HL-60/S4 (cell line): Measurements from ENCODE around the gene HSP90AA1.
"Not testable (repeated sequence)": the region's sequence is repeated elsewhere in the genome, so short reads cannot be mapped to it uniquely, and the experiment has no call there.

Source experiments
- in situ Hi-C: fragments of 300-500 bp; cut with MboI; formaldehyde crosslinking; loops from 2 replicates; pipeline ENCODE4 v1.14.3; 2022; ENCODE audit warnings: low sequenced_read_pairs

The HSP90AA1 gene

DNA sequence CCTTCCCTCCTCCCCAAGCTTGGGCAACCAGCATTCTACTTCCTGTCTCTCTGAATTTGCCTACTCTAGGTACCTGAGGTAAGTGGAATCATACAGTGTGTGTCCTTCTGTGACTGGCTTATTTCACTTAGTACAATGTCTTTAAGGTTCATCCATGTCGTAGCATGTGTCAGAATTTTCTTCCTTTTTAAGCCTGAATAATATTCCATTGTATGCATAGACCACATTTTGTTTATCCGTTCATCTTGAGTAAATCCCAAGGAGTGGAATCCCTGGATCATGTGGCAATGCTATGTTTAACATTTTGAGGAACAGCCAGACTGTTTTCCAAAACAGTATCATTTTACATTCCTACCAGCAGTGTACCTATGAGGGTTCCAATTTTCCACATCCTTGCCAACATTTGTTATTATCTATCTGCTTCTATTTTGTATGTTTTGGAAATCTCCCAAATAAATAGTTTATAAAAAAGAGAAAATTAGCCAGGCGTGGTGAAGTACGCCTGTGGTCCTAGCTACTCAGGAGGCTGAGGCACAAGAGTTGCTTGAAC lies 12.4 kb downstream of the HSP90AA1 start:
- in situ Hi-C loops, result no loop called here

DNA sequence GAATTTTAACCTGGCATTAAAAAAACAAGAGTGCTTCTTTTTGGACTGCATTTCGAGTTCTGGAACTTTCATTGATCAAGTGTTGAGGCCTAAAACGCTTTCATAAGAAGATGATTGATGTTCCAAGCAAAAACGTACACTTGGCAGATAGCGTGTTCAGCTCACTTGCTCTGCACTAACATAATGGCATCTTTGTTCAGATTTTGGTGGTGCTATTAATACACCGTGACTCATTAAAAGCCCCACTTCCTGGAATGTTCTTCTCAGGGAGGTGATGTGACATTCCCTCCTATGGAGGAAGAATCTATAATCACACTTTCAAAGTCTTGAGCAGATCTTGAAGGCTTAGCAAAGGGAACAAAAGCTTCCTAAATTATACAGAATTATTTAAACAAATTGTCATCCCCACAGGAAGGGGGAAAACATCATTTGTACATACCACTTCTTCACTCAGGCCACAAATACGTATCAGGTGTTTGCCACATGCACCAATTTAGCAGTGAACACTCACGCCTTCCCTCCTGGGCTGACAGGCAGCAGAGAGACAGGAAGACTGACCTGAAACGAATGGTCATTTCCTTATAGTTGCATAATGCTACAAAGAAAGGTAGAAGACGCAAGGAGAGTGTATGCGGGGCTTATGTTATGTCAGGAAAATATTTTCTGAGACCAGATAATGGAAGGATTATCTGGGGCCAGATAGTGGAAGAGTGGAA lies 15.4 kb downstream of the HSP90AA1 start:
- in situ Hi-C loops, result no loop called here

DNA sequence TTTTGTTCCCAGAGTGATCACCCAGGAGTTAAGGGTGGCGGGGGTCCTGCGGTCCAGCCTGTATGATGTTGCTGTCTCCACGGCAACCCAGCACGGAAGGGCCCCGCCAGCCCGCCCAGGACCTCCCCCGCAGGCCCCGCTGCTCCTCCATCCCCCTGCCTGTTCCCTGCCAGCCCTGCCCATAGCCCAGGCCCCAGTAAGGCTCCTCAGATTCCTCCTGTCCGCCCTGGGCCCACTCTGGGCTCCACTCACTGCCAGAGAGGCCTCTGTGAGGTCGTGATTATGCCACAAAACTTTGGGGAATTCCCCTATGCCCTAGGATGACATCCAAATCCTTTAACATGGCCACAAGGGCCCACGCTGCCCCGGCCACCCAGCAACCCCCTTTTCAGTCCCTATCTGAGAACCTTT lies 20.8 kb downstream of the HSP90AA1 start:
- in situ Hi-C loops, result no loop called here

DNA sequence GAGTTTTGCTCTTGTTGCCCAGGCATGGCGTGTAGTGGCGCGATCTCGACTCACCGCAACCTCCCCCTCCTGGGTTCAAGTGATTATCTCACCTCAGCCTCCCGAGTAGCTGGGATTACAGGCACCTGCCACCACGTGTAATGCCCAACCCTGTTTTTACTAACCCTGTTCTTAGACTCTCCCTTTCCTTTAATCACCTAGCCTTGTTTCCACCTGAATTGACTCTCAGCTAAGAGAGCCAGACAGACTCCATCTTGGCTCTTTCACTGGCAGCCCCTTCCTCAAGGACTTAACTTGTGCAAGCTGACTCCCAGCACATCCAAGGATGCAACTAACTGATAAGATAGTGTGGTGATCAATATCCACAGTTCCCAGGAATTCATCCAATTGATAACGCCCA lies 22.3 kb downstream of the HSP90AA1 start:
- in situ Hi-C loops, result not testable (repeated sequence)

DNA sequence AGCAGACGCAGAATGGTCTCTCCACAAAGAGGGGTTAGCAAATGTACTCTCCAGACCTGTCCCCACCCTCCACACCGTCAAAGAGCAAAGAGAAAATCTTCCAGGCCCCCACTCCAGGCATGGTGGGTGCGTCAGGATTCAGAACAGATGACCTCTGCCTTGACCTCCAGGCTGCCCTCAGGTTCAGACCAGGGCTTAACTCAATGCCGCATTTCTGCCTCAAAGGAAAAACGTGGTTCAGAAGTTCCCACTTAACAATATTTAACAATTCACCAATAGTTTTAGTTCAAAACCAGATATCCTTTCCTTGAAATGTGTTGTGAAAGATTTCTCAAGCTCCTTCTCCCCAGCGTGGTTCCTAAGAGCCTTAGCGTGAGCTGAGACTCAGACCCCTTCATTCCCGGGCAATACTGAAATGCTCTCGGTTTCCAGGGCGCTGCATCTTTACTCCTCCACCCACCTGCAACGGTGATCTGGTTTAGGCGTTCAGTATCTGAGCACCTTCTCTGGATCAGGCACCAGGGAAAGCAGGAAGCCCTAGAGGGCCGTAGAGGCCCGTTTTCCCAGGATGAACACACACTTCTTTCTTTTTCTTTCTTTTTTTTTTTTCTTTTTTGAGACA lies 22.9 kb downstream of the HSP90AA1 start:
- in situ Hi-C loops, result no loop called here

DNA sequence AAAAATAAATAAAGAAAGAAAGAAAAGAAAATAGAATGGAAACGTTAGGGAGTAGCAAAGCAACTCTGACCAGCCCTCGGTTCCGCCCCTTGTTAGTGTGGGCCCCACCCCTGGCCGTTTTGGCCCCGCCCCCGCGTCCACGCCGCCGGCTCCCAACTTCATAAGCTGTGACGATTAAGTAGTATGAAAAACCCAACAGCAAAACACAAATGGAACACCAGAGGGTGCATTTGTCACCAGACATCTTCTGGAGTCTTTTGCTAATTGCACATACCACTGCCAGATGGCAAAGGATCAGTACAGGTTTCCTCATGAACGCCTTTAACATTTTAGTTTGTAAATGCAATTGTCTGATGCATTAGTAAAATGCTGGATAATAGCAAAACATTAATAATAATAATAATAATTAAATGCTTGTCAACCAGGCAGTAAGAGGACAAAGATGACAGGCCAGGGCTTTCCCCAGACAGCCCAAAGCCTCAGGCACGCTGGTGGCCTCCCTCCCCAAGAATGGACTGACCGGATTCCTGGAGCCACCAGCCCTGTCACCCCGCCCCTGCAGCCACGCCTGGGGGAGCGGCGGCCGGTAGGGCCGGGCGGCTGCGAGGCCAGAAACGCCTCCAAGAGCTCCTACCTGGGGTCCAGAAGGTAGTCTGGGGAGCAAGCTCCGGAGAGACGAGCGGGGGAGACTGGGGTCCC lies 23.6 kb downstream of the HSP90AA1 start:
- in situ Hi-C loops, result no loop called here

DNA sequence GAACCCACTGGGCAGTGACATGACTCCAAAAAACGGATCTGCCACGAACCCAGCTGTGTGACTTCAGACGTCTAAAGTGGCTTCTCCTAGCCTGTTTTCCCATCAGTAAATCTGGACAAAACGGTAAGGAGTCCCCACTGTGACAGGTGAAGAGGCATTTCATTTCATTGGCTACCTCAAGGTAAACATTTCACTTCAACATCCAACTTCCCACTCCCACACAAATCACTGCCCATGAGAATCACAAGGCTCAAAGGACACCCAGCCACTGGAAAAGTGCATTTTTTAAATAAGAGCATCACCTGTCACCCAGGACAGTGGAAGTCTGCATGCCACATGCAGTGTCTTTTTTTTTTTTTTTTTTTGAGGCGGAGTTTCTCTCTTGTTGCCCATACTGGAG lies 27.9 kb downstream of the HSP90AA1 start:
- in situ Hi-C loops, result no loop called here

DNA sequence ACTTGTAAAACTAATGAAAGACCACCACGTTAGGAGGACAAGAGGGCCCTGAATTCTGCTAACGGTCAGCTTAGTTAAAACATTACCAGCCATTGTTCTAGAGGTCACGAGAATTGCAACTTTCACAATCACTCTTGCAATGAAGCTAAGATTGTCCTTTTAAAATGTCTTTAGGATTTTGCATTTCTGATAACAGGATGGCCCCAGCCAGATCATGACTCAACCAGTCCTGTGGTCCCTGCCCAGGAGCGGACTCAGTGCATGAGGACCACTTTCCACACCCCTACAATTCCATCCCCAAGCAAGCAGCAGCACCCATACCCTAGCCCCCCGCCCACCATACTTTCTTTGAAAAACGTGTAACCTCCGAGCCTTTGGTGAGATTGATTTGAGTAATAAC lies 28.7 kb downstream of the HSP90AA1 start:
- in situ Hi-C loops, result no loop called here

DNA sequence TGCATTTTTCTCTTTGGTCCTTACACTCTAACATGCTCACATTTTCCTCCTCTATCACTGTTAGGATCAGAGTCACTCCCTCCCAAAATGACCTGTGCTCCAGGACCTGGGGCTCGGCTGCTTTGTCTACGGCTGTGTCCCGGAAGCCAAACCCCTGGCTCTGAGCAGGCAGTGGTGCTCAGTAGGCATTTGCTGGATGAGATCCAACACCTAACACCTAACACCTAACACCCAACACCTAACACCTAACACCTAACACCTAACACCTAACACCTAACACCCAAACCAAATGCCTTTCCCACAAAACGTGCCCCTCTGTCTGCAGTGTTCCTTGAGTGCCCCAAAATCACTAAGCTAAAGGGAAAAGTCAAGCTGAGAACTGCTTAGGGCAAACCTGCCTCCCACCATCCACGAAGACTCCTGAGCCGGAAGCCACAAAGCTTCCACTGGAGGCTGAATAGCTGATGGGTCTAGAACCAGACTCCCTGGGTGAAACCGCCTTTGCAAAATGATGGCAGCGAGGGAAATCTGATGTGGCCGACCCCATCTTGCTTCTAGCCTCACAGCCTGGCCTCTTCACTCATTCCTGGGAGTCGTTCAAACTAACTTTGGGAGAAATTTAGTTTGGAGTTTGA lies 29.2 kb downstream of the HSP90AA1 start:
- in situ Hi-C loops, result no loop called here

DNA sequence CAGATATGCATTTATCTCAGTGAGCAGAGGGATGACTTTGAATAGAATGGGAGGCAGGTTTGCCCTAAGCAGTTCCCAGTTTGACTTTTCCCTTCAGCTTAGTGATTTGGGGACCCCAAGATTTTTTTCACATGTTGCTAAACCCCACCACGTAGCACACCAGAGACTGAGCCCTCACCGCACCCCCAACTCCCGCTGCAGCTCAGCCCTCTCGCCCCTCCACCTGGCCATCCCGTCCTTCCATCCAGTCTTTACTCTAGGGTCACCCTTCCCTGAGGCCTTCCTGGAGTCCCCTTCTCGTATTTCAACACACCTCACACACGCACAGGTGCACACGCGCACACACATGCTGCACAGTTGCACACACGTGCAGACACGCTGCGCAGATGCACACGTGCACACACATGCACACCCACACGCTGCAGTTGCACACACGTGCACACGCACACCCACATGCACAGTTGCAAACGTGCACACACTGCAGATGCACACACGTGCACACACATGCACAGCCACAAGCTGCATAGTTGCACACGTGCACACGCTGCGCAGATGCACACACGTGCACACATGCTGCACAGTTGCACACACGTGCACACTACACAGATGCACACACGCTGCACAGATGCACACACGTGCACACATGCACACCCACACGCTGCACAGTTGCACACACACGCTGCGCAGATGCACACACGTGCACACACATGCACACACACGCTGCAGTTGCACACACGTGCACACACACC lies 30.0 kb downstream of the HSP90AA1 start:
- in situ Hi-C loops, result no loop called here

DNA sequence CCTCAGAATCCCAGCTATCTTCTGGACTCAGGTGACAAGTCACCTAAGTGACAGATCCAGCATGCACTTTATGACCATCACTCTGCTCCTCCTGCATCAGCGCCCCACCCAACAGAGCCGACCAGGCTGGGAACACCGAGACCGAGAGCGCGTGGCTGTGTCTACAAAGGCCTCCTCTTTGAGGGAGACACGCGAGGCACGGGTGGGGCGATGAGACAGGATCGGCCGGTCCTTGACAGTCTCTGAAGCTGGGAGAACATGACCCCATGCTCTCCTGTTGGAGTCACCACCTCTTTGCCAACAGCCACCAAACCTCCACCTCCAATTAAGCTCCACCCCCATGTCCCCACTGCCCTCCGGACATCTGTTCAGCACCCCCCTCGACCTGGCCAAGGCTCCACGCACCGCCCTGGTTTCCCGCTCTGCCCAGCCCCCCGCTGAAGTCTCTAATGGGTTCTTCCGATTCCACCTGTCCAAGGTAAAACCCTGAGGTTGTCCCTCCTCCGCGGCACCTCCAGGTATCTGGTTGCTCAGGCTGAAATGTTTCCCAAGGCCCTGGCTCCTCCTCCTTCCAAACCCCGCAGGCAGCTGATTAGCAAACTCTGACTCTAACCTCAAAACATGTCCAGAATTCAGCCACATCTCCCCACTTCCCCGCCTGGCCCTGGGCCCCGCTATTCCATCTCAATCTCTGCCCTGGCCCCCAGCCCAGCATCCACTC lies 31.5 kb downstream of the HSP90AA1 start:
- in situ Hi-C loops, result no loop called here

DNA sequence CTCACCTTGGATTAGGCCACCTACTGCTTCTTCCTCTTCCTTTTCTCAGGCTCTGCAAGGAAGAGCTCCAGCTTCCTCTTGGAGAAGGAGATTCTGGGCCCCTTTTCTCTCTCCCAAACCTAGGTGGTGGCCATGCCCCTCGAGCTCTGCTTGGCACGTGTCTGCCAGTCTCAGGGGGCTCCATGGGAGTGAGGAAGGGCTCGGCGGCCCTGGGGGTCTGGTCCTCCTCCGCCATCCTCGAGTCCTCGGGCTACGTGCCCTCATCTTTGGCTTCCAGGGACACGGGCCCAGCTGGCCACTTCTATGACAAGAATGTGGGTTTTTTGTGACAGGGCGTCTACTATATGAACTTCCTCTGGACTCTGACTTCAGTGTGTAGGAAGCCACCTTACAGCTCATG lies 34.3 kb downstream of the HSP90AA1 start:
- in situ Hi-C loops, result no loop called here

DNA sequence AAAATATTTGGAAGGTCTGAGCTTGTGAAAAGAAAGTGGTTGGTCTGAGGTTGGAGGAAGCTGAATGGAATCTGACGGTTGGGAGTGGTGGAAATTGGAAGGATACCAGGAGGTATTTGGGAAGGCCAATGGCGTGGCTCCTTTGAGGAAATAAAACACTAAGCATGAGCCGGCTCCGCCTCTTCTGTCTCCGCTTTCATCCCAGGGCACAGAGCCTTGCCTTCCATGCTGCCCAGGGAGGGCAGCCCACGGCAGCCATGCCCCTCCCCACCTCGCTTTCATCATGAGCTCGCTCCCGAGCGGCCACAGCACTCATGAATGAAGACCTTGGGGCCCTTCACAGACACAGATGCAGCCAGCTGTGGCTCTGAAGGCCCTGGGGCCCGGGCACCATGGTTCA lies 36.2 kb downstream of the HSP90AA1 start:
- in situ Hi-C loops, result no loop called here

DNA sequence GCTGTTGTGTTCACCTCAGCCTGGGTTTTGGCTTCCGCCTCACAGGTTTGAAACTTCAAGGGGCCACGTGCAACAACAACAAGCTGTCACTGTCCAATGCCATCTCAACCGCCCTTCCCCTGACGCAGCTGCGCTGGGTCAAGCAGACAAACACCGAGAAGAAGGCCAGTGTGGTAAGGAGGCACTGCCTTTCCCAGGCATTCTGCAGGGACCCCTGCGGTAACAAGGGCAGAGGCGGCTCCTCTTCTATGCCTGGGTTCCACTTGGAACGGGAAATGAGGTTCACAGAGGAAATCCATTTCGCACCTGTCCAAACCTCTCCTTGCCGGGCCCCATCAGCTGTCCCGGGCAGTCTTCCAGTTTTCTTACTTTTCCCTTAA lies 36.8 kb downstream of the HSP90AA1 start:
- in situ Hi-C loops, result no loop called here

DNA sequence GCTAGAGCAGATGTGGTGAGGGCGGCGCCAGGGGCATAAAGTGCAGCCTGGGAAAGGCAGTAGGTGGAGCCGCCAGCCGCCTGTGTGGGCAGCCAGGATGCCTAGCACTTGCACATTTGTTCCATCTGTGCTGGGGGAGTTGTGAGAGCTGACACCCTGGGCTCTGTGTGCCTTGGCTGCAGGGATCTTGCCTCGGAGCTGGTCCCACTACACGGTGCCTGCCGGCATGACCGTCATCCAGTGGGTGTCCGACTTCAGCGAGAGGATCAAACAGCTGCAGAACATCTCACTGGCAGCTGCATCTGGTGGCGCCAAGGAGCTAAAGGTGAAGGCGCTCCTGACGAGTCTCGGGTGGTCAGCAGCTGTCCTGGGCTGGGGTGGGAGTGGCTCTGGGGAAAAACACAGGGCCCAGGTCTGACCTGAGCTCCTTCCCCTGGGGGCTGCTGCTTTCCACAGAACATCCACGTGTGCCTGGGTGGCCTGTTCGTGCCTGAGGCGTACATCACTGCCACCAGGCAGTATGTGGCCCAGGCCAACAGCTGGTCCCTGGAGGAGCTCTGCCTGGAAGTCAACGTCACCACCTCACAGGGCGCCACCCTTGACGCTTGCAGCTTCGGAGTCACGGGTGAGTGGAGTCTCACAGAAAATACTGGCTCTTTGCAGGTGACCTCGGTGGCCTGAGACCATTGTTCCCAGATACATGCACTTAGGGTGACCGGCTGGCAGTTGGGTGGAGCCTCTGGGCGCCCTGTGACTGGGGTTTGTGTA lies 37.4 kb downstream of the HSP90AA1 start:
- in situ Hi-C loops, result no loop called here

DNA sequence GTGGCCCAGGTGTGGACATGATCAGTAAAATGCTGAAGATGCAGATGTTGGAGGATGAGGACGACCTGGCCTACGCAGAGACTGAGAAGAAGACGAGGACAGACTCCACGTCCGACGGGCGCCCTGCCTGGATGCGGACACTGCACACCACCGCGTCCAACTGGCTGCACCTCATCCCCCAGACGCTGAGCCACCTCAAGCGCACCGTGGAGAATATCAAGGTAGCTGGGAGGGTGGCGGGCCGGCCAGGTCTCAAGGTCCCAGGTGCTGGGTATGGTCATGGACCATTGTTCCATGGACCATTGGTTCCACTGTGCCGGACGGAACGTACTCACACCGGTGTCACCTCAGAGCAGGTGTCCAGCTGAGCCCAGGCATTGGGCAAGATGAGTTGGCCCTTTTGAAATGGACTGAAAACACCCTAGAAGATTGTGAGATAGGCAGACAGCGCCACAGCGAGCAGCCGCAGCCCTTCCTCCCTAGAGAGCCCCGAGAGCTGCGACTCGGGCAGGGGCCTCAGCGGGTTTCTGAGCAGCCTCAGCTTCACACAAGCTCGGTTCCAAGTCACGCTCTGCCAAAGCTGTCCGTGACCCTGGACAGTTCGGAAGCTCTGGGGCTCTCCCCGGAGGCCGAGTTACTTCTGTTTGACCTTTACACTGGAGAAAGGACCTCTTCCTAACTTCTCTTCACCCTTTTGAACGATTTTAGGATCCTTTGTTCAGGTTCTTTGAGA lies 38.9 kb downstream of the HSP90AA1 start:
- in situ Hi-C loops, result no loop called here

DNA sequence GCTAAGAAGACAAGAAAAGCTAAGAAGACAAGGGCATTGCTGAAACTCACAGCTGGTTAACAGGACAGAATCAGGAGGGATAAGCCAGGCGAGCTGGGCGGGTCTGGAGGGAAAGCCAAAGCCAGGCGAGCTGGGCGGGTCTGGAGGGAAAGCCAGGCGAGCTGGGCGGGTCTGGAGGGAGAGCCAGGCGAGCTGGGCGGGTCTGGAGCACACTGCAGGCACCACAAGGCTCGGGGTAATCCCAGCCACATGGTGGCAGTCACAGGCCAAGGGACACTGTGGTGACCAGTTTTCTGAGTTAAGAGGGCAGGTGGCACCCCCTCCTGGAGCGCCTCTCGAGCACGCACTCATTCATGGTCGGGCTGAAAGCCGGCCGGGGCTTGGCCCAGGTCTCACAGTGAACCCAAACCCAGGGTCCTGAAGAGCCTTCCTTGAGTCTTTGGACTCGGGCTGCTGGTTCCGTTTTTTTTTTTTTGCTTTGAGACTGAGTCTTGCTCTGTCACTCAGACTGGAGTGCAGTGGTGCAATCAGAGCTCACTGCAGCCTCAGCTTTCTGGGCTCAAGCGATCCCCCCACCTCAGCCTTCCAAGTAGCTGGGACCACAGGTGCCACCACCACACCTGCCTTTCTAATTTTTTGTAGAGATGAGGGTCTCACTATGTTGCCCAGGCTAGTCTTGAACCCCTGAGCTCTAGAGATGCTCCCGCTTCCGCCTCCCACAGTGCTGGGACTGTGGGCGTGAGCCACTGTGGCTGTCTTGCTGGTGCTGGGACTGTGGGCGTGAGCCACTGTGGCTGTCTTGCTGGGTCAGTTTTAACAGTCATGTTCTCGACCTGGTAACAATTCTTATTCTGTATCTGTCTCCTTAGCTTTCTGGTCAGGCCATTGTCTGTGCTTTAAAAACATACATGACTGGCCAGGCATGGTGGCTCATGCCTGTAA lies 40.2 kb downstream of the HSP90AA1 start:
- in situ Hi-C loops, result no loop called here

DNA sequence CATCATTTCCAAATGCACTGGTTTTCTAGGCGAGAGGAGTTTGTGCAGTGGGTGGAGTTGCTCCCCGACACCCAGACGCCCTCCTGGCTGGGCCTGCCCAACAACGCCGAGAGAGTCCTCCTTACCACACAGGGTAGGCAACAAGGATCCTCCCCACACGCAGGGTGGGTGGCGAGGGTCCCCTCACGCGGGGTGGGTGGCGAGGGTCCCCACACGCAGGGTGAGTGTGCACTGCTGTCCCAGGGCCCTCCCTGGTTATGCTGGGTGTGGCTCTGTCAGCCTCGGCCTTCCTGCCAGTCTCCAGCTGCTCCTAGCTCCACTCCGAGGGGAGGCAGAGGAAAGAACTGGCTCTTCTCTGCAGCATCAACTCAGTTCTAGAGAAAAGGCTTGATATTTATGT lies 42.3 kb downstream of the HSP90AA1 start:
- in situ Hi-C loops, result no loop called here
